IMR-90 (cell line): ENCODE data around the gene FGF19. TPM values are rescaled to one million over a fixed set of nuclear protein-coding genes. Genes with fewer than 3 reads are reported as not detected.

Experiments used
- ATAC-seq: fragments of 200-7000 bp; cut with Tn5 transposase; 2 replicates; pipeline ENCODE4 v1.9.1; 2020; ENCODE audit warnings: low read depth, mild to moderate bottlenecking, moderate library complexity
- BruUV-seq: library from RNA; stranded (reverse); fragments of 400-500 nt; replicated peaks from 2 replicates; lab custom pipeline; 2021; lab: Mats Ljungman, UMichigan
- CTCF ChIA-PET: fragments of 300-600 bp; formaldehyde crosslinking; extraction: SDS; loops from one replicate; lab custom pipeline; 2021; ENCODE audit warnings: antibody characterized with exemption; lab: Yijun Ruan, JAX
- POLR2A ChIA-PET: fragments of 300-600 bp; sonication (Branson Sonifier 250); formaldehyde crosslinking; loops from one replicate; lab custom pipeline; 2022; ENCODE audit warnings: antibody characterized with exemption; ENCODE audit not compliant: unreplicated experiment; lab: Charles Lee
- DNase-seq: peaks from one replicate; pipeline ENCODE4 v3.0.0; 2013
- H2AFZ ChIP-seq: replicated peaks from 2 replicates; pipeline ENCODE3; 2013; ENCODE audit warnings: low read length, mild to moderate bottlenecking; ENCODE audit not compliant: poor library complexity
- H2AK5ac ChIP-seq: 2 replicates; pipeline ENCODE4 v1.6.1; 2013; ENCODE audit warnings: low read depth, low read length, inconsistent platforms
- H2AK9ac ChIP-seq: replicated peaks from 2 replicates; pipeline ENCODE3; 2013; ENCODE audit warnings: mild to moderate bottlenecking, low read depth, low read length, moderate library complexity; ENCODE audit not compliant: poor library complexity
- H2BK120ac ChIP-seq: 2 replicates; pipeline ENCODE4 v1.6.1; 2013; ENCODE audit warnings: low read depth, low read length, inconsistent platforms
- H2BK15ac ChIP-seq: 3 replicates; pipeline ENCODE4 v1.6.1; 2013; ENCODE audit warnings: low read depth, low read length, inconsistent platforms
- H2BK20ac ChIP-seq: 2 replicates; pipeline ENCODE4 v1.6.1; 2013; ENCODE audit warnings: low read depth, mild to moderate bottlenecking, inconsistent platforms, low read length, moderate library complexity
- H2BK5ac ChIP-seq: 2 replicates; pipeline ENCODE4 v1.6.1; 2013; ENCODE audit warnings: mild to moderate bottlenecking, low read depth, low read length, inconsistent platforms; ENCODE audit not compliant: poor library complexity, severe bottlenecking
- H3K14ac ChIP-seq: replicated peaks from 2 replicates; pipeline ENCODE4 v1.6.1; 2013; ENCODE audit warnings: low read depth, low read length, inconsistent platforms
- H3K18ac ChIP-seq: 2 replicates; pipeline ENCODE4 v1.6.1; 2013; ENCODE audit warnings: low read depth, low read length, control low read depth
- H3K23ac ChIP-seq: 2 replicates; pipeline ENCODE4 v1.6.1; 2013; ENCODE audit warnings: low read depth, low read length, inconsistent platforms
- H3K27ac ChIP-seq: 2 replicates; pipeline ENCODE4 v1.5.1; 2013; ENCODE audit warnings: mild to moderate bottlenecking, control low read depth, low read length; ENCODE audit not compliant: insufficient read depth
- H3K27me3 ChIP-seq: 2 replicates; pipeline ENCODE4 v1.6.1; 2013; ENCODE audit warnings: low read length; ENCODE audit not compliant: control insufficient read depth, insufficient read depth
- H3K36me3 ChIP-seq: 2 replicates; pipeline ENCODE4 v1.6.1; 2013; ENCODE audit warnings: low read length, mixed read lengths; ENCODE audit not compliant: control insufficient read depth, insufficient read depth
- H3K4ac ChIP-seq: 2 replicates; pipeline ENCODE4 v1.6.1; 2013; ENCODE audit warnings: low read depth, low read length, inconsistent platforms
- H3K4me1 ChIP-seq: 2 replicates; pipeline ENCODE4 v1.6.1; 2013; ENCODE audit warnings: low read length, mixed read lengths; ENCODE audit not compliant: control insufficient read depth, insufficient read depth
- H3K4me2 ChIP-seq: 2 replicates; pipeline ENCODE4 v1.6.1; 2013; ENCODE audit warnings: low read depth, mild to moderate bottlenecking, control low read depth, low read length, moderate library complexity
- H3K4me3 ChIP-seq: 2 replicates; pipeline ENCODE4 v1.5.1; 2013; ENCODE audit warnings: low read depth, mild to moderate bottlenecking, control low read depth, low read length, moderate library complexity; ENCODE audit not compliant: insufficient read depth
- H3K56ac ChIP-seq: 2 replicates; pipeline ENCODE4 v1.6.1; 2013; ENCODE audit warnings: low read length, inconsistent platforms; ENCODE audit not compliant: insufficient read depth; ENCODE audit errors: extremely low read depth
- H3K79me1 ChIP-seq, 2 experiments: 2 replicates each; pipeline ENCODE4 v1.6.1; 2013; ENCODE audit warnings: low read length in 2 of 2, inconsistent platforms in 1 of 2, low read depth in 1 of 2
- H3K9ac ChIP-seq: 2 replicates; pipeline ENCODE4 v1.6.1; 2013; ENCODE audit warnings: low read depth, low read length, control low read depth
- H3K9me1 ChIP-seq: 2 replicates; pipeline ENCODE4 v1.6.1; 2013; ENCODE audit warnings: low read length, inconsistent platforms; ENCODE audit not compliant: insufficient read depth
- H3K9me3 ChIP-seq: 2 replicates; pipeline ENCODE4 v1.6.1; 2013; ENCODE audit warnings: low read length; ENCODE audit not compliant: control insufficient read depth, insufficient read depth
- H4K20me1 ChIP-seq: 2 replicates; pipeline ENCODE4 v1.6.1; 2013; ENCODE audit warnings: low read length, inconsistent platforms; ENCODE audit not compliant: insufficient read depth
- H4K5ac ChIP-seq: 2 replicates; pipeline ENCODE4 v1.6.1; 2013; ENCODE audit warnings: mild to moderate bottlenecking, low read depth, low read length, control low read depth
- H4K8ac ChIP-seq, 2 experiments: 2 replicates each; pipeline ENCODE4 v1.6.1; 2013; ENCODE audit warnings: low read depth in 2 of 2, low read length in 2 of 2, control low read depth in 1 of 2, inconsistent platforms in 1 of 2
- H4K91ac ChIP-seq: 2 replicates; pipeline ENCODE4 v1.6.1; 2013; ENCODE audit warnings: low read depth, low read length, inconsistent platforms; ENCODE audit not compliant: insufficient read depth
- BHLHE40 ChIP-seq: fragments of 150-350 bp; IDR thresholded peaks from 2 replicates; pipeline ENCODE4 v1.6.1; 2016; ENCODE audit warnings: mild to moderate bottlenecking, low read depth, low read length
- CEBPB ChIP-seq: IDR thresholded peaks from 2 replicates; pipeline ENCODE4 v1.6.1; 2012; ENCODE audit warnings: low read depth, low read length, improper control_type of control experiment
- CHD1 ChIP-seq: IDR thresholded peaks from 2 replicates; pipeline ENCODE4 v1.6.1; 2012; ENCODE audit warnings: low read depth, low read length, improper control_type of control experiment
- FOS ChIP-seq: fragments of 150-350 bp; IDR thresholded peaks from 2 replicates; pipeline ENCODE4 v1.6.1; 2016; ENCODE audit warnings: low read depth, low read length
- MAFK ChIP-seq: IDR thresholded peaks from 2 replicates; pipeline ENCODE4 v1.6.1; 2012; ENCODE audit warnings: low read depth, low read length, improper control_type of control experiment
- MAZ ChIP-seq: IDR thresholded peaks from 2 replicates; pipeline ENCODE4 v1.6.1; 2012; ENCODE audit warnings: low read depth, mild to moderate bottlenecking, low read length, improper control_type of control experiment, moderate library complexity, borderline replicate concordance
- MXI1 ChIP-seq: IDR thresholded peaks from 2 replicates; pipeline ENCODE4 v1.6.1; 2012; ENCODE audit warnings: low read depth, mild to moderate bottlenecking, low read length, moderate library complexity, borderline replicate concordance
- NFE2L2 ChIP-seq: fragments of 150-350 bp; IDR thresholded peaks from 2 replicates; pipeline ENCODE4 v1.6.1; 2016; ENCODE audit warnings: low read depth, mild to moderate bottlenecking, low read length
- POLR2A ChIP-seq: IDR thresholded peaks from 2 replicates; pipeline ENCODE4 v1.6.1; 2012; ENCODE audit warnings: mild to moderate bottlenecking, low read depth, low read length
- RAD21 ChIP-seq: IDR thresholded peaks from 2 replicates; pipeline ENCODE4 v1.6.1; 2012; ENCODE audit warnings: low read length, improper control_type of control experiment
- RCOR1 ChIP-seq: IDR thresholded peaks from 2 replicates; pipeline ENCODE4 v1.6.1; 2012; ENCODE audit warnings: mild to moderate bottlenecking, low read length, improper control_type of control experiment; ENCODE audit not compliant: insufficient replicate concordance
- RFX5 ChIP-seq: IDR thresholded peaks from 2 replicates; pipeline ENCODE4 v1.8.0; 2012; ENCODE audit warnings: low read depth, mild to moderate bottlenecking, low read length, moderate library complexity
- SMC3 ChIP-seq: fragments of 150-350 bp; IDR thresholded peaks from 2 replicates; pipeline ENCODE4 v1.6.1; 2016; ENCODE audit warnings: low read depth, mild to moderate bottlenecking, antibody characterized with exemption, low read length, moderate library complexity
- WGBS, 2 experiments: methylation state at CpG; one replicate each; pipeline versions ENCODE4 v1.1.5 to v1.1.7; 2013; ENCODE audit warnings: missing lambda C conversion rate in 2 of 2; ENCODE audit not compliant: insufficient read length in 1 of 2; ENCODE audit errors: extremely low coverage in 2 of 2; 5-methylcytosine and 5-hydroxymethylcytosine counted together
- dilution Hi-C: fragments of 300-500 bp; cut with HindIII; formaldehyde crosslinking; loops from one replicate; pipeline ENCODE4 v1.14.3; 2018; ENCODE audit warnings: low sequenced_read_pairs; ENCODE audit not compliant: unreplicated experiment
- in situ Hi-C: fragments of 300-500 bp; cut with MboI; formaldehyde crosslinking; loops from 3 replicates; pipeline ENCODE4 v1.14.3; 2019; ENCODE audit warnings: low sequenced_read_pairs, inconsistent platforms, mixed read lengths
- intact Hi-C: fragments of 100-400 bp; cut with micrococcal nuclease; formaldehyde crosslinking; loops from 2 replicates; pipeline ENCODE4 v1.10.0; 2022
- polyA plus RNA-seq, 3 experiments: library from polyadenylated mRNA; depleted of rRNA; stranded (reverse); fragments of >200 nt; gene quantifications; 2 replicates each; pipeline ENCODE4 v1.2.3, GENCODE V29; 2012; ENCODE audit warnings: low replicate concordance in 1 of 3
- total RNA-seq: library from RNA; depleted of rRNA; stranded (reverse); fragments of >200 nt; gene quantifications from 2 replicates; pipeline ENCODE4 v1.2.3, GENCODE V29; 2012
- TF ChIP-seq, protein P1 (sequence below): conservative IDR thresholded peaks from 2 replicates; pipeline ENCODE4 v1.5.1; 2012; ENCODE audit warnings: mild to moderate bottlenecking, low read depth, low read length, improper control_type of control experiment
- TF ChIP-seq, protein P2 (sequence below): fragments of 150-350 bp; IDR thresholded peaks from 2 replicates; pipeline ENCODE4 v1.6.1; 2016; ENCODE audit warnings: low read depth, mild to moderate bottlenecking, low read length, moderate library complexity, borderline replicate concordance
- TF ChIP-seq, protein P3 (sequence below): fragments of 150-350 bp; IDR thresholded peaks from 2 replicates; pipeline ENCODE4 v1.6.1; 2017; ENCODE audit warnings: mild to moderate bottlenecking, antibody characterized with exemption, low read length, low read depth

The FGF19 gene
- total and polyA plus RNA-seq, 2 of the 4 experiments (the other 2 are of a cell fraction), result not detected

DNA sequence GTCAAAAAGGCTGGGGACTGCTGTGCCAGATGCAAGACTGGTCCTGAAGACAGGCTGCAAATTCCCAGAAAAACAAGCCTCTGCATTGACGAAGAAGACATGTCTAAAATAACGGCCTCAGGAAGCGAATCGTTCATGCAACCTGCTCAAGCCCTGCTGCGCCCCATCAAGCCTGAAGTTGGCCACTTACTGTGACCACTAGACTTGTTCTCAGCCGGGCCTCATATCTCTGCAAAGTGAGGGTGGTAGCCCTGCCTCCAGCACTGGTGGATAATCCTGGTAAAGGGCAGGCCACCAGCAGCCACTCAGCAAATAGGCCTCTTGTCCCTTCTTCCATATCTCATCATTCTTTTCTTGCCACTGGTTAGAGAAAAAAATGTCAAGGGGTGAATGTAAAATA, 40.5 kb downstream of the FGF19 start:
- Histone ChIP-seq H3K4me1 (peaks cover 5% of the 10 kb centered on the region; the same call in 1 of the 2 replicates), H3K9me3 (no peaks in the 10 kb centered on the region), H3K18ac (no peak overlapping the region), H2AK5ac (no peak overlapping the region), H3K14ac (no peak overlapping the region), H4K8ac (no peak overlapping the region), H2BK15ac (no peak overlapping the region), H3K36me3 (peaks cover 30% of the 10 kb centered on the region), H2BK20ac (no peak overlapping the region), H3K23ac (no peak overlapping the region), H3K27me3 (no peaks in the 10 kb centered on the region), H3K56ac (no peak overlapping the region), H3K27ac (no peak overlapping the region), H2BK5ac (no peak overlapping the region), H4K20me1 (peaks cover 4% of the 10 kb centered on the region; the same call in 1 of the 2 replicates), H3K9me1 (no peaks in the 10 kb centered on the region), H2BK120ac (no peak overlapping the region), H3K4me2 (no peak overlapping the region), H3K4me3 (no peak overlapping the region), H2AFZ (no peak overlapping the region), H3K4ac (no peak overlapping the region), H2AK9ac (no peak overlapping the region), H4K5ac (no peak overlapping the region), H3K79me1 (peaks cover 10 to 33% of the 10 kb centered on the region in 2 experiments; a peak in 3 of 4 replicates), H4K91ac (no peak overlapping the region), H3K9ac (no peak overlapping the region)
- ATAC-seq (no peak), DNase-seq (no peak)
- ChIA-PET CTCF (no interaction called here), POLR2A (no interaction called here)
- dilution Hi-C loops (no loop called here), in situ Hi-C loops (loop anchor here (25.0 kb wide), 2 partner anchors 726 to 1051 kb away; no protein-coding TSS in a partner anchor), intact Hi-C loops (no loop called here)
- TF ChIP-seq, protein P1, sequence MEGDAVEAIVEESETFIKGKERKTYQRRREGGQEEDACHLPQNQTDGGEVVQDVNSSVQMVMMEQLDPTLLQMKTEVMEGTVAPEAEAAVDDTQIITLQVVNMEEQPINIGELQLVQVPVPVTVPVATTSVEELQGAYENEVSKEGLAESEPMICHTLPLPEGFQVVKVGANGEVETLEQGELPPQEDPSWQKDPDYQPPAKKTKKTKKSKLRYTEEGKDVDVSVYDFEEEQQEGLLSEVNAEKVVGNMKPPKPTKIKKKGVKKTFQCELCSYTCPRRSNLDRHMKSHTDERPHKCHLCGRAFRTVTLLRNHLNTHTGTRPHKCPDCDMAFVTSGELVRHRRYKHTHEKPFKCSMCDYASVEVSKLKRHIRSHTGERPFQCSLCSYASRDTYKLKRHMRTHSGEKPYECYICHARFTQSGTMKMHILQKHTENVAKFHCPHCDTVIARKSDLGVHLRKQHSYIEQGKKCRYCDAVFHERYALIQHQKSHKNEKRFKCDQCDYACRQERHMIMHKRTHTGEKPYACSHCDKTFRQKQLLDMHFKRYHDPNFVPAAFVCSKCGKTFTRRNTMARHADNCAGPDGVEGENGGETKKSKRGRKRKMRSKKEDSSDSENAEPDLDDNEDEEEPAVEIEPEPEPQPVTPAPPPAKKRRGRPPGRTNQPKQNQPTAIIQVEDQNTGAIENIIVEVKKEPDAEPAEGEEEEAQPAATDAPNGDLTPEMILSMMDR, result no peak
- no peak for TF ChIP-seq CHD1
- TF ChIP-seq NFE2L2, result no peak
- no peak for TF ChIP-seq RAD21
- no peak for TF ChIP-seq FOS
- TF ChIP-seq MAFK, result no peak
- TF ChIP-seq BHLHE40, result no peak
- TF ChIP-seq, protein P2, sequence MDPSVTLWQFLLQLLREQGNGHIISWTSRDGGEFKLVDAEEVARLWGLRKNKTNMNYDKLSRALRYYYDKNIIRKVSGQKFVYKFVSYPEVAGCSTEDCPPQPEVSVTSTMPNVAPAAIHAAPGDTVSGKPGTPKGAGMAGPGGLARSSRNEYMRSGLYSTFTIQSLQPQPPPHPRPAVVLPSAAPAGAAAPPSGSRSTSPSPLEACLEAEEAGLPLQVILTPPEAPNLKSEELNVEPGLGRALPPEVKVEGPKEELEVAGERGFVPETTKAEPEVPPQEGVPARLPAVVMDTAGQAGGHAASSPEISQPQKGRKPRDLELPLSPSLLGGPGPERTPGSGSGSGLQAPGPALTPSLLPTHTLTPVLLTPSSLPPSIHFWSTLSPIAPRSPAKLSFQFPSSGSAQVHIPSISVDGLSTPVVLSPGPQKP, result no peak
- TF ChIP-seq MXI1, result no peak
- no peak for TF ChIP-seq RCOR1
- TF ChIP-seq, protein P3, sequence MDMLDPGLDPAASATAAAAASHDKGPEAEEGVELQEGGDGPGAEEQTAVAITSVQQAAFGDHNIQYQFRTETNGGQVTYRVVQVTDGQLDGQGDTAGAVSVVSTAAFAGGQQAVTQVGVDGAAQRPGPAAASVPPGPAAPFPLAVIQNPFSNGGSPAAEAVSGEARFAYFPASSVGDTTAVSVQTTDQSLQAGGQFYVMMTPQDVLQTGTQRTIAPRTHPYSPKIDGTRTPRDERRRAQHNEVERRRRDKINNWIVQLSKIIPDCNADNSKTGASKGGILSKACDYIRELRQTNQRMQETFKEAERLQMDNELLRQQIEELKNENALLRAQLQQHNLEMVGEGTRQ, result no peak
- TF ChIP-seq MAZ, result no peak
- no peak for TF ChIP-seq POLR2A
- no peak for TF ChIP-seq RFX5
- no peak for TF ChIP-seq SMC3
- no peak for TF ChIP-seq CEBPB
- no CpG with 5 or more reads among the region's 6 CpGs for WGBS, 2 experiments
- no TSS peak for BruUV-seq
